A549 (cell line): ENCODE data around the gene EHD2. TPM values are rescaled to one million over a fixed set of nuclear protein-coding genes. Genes with fewer than 3 reads are reported as not detected.

ENCODE experiments used
- ATAC-seq, 2 experiments: fragments of 200-7000 bp in 1 of 2; fragments of >200 bp in 1 of 2; cut with Nextera tagmentation in 1 of 2; cut with Tn5 transposase in 1 of 2; 3 replicates each; pipeline versions ENCODE4 v1.8.0 to v1.9.1; 2018 to 2020; ENCODE audit warnings: mild to moderate bottlenecking in 1 of 2, moderate library complexity in 1 of 2
- CTCF ChIA-PET: fragments of 300-600 bp; sonication (Branson Sonifier 250); formaldehyde crosslinking; extraction: SDS; loops from one replicate; lab custom pipeline; 2021; ENCODE audit warnings: antibody characterized with exemption, inconsistent platforms; lab: Yijun Ruan, JAX
- POLR2A ChIA-PET: fragments of 350-600 bp; formaldehyde crosslinking; extraction: SDS; loops from one replicate; lab custom pipeline; 2021; ENCODE audit warnings: antibody characterized with exemption, inconsistent platforms; lab: Yijun Ruan, JAX
- DNase-seq, 2 experiments: peaks; one replicate each; pipeline versions ENCODE4 v3.0.0 to v3.0.0-alpha.2; 2011 to 2016; ENCODE audit warnings: low read depth in 1 of 2, low spot score in 1 of 2
- FAIRE-seq: peaks from 2 replicates; lab custom pipeline; 2011; peaks lifted over from hg19 to GRCh38; lab: Jason Lieb, UNC
- H3K27ac ChIP-seq, 2 experiments: fragments of >200 bp; sonication (Bioruptor Twin); formaldehyde crosslinking; 3 replicates each; pipeline ENCODE4 v1.5.1; 2016 to 2017
- H3K4me1 ChIP-seq: fragments of >200 bp; sonication (Bioruptor Twin); formaldehyde crosslinking; 3 replicates; pipeline ENCODE4 v1.6.1; 2016
- H3K4me2 ChIP-seq: fragments of >200 bp; sonication (Bioruptor Twin); formaldehyde crosslinking; 3 replicates; pipeline ENCODE4 v1.6.1; 2016
- H3K4me3 ChIP-seq: fragments of >200 bp; sonication (Bioruptor Twin); formaldehyde crosslinking; 3 replicates; pipeline ENCODE4 v1.5.1; 2016
- H3K9me3 ChIP-seq: fragments of >200 bp; sonication (Bioruptor Twin); formaldehyde crosslinking; 3 replicates; pipeline ENCODE4 v1.6.1; 2016
- ATOH8 ChIP-seq: fragments of 250-450 bp; sonication (Bioruptor Pico); IDR thresholded peaks from 2 replicates; pipeline ENCODE4 v1.5.0; 2020; ENCODE audit warnings: low read depth, mild to moderate bottlenecking, moderate library complexity
- BHLHE40 ChIP-seq: IDR thresholded peaks from 2 replicates; pipeline ENCODE4 v1.6.1; 2012; ENCODE audit warnings: low read depth, low read length, inconsistent platforms
- CBX2 ChIP-seq: fragments of 200-600 bp; sonication (generic); IDR thresholded peaks from 2 replicates; pipeline ENCODE4 v1.6.1; 2016; ENCODE audit warnings: low read depth, mild to moderate bottlenecking, borderline replicate concordance
- CBX8 ChIP-seq: fragments of 200-600 bp; sonication (generic); IDR thresholded peaks from 2 replicates; pipeline ENCODE4 v1.6.1; 2016
- CEBPB ChIP-seq, 2 experiments: fragments of >200 bp in 1 of 2; sonication (Bioruptor Twin) in 1 of 2; formaldehyde crosslinking in 1 of 2; IDR thresholded peaks; 2 replicates each; pipeline ENCODE4 v1.6.1; 2012 to 2016
- CHD4 ChIP-seq: fragments of 200-600 bp; sonication (generic); IDR thresholded peaks from 2 replicates; pipeline ENCODE4 v1.6.1; 2016; ENCODE audit warnings: antibody characterized with exemption, mild to moderate bottlenecking, borderline replicate concordance
- E2F6 ChIP-seq: IDR thresholded peaks from 2 replicates; pipeline ENCODE4 v1.6.1; 2012; ENCODE audit warnings: low read depth, borderline replicate concordance
- EHMT2 ChIP-seq: fragments of 200-600 bp; sonication (generic); IDR thresholded peaks from 2 replicates; pipeline ENCODE4 v1.6.1; 2016; ENCODE audit warnings: antibody characterized with exemption, low read depth, mild to moderate bottlenecking, moderate library complexity
- FOSL2 ChIP-seq, 2 experiments: fragments of 450-650 bp in 1 of 2; fragments of >200 bp in 1 of 2; sonication (Bioruptor Twin) in 1 of 2; formaldehyde crosslinking; IDR thresholded peaks; 2 replicates each; pipeline versions ENCODE4 v1.5.0 to v1.6.1; 2016 to 2020; ENCODE audit warnings: mild to moderate bottlenecking in 1 of 2, moderate library complexity in 1 of 2
- FOXS1 ChIP-seq: fragments of 250-450 bp; sonication (Bioruptor Pico); IDR thresholded peaks from 2 replicates; pipeline ENCODE4 v1.5.0; 2020; ENCODE audit warnings: mild to moderate bottlenecking, moderate library complexity
- HDAC2 ChIP-seq: fragments of 200-600 bp; sonication (generic); IDR thresholded peaks from 2 replicates; pipeline ENCODE4 v1.6.1; 2016
- JUN ChIP-seq, 2 experiments: fragments of >200 bp; sonication (Bioruptor Twin); formaldehyde crosslinking; IDR thresholded peaks; 2 replicates in 1 of 2; 3 replicates in 1 of 2; pipeline ENCODE4 v1.6.1; 2016 to 2017
- MAFK ChIP-seq: fragments of 450-650 bp; IDR thresholded peaks from 2 replicates; pipeline ENCODE4 v1.6.1; 2014; ENCODE audit not compliant: partially characterized antibody
- MAX ChIP-seq: IDR thresholded peaks from 2 replicates; pipeline ENCODE4 v1.6.1; 2012
- MAZ ChIP-seq: fragments of 150-350 bp; IDR thresholded peaks from 2 replicates; pipeline ENCODE4 v1.6.1; 2014; ENCODE audit warnings: antibody characterized with exemption, low read depth, low read length, borderline replicate concordance
- NPAS2 ChIP-seq: fragments of 250-450 bp; sonication (Bioruptor Pico); IDR thresholded peaks from 2 replicates; pipeline ENCODE4 v1.8.0; 2022; ENCODE audit warnings: mild to moderate bottlenecking, moderate library complexity, borderline replicate concordance
- NR3C1 ChIP-seq: fragments of >200 bp; sonication (Bioruptor Twin); formaldehyde crosslinking; IDR thresholded peaks from 3 replicates; pipeline ENCODE4 v1.6.1; 2017
- PBX3 ChIP-seq: IDR thresholded peaks from 2 replicates; pipeline ENCODE4 v1.6.1; 2012
- POLR2A ChIP-seq: IDR thresholded peaks from 2 replicates; pipeline ENCODE4 v1.6.1; 2012; ENCODE audit warnings: mild to moderate bottlenecking, low read length
- RCOR1 ChIP-seq: fragments of 150-350 bp; IDR thresholded peaks from 2 replicates; pipeline ENCODE4 v1.6.1; 2014; ENCODE audit warnings: antibody characterized with exemption, low read length, low read depth
- RFX5 ChIP-seq: fragments of 450-650 bp; IDR thresholded peaks from 2 replicates; pipeline ENCODE4 v1.7.1; 2014; ENCODE audit warnings: antibody characterized with exemption, mild to moderate bottlenecking, moderate library complexity
- RNF2 ChIP-seq: fragments of 200-600 bp; sonication (generic); IDR thresholded peaks from 2 replicates; pipeline ENCODE4 v1.6.1; 2016; ENCODE audit warnings: low read depth, mild to moderate bottlenecking, antibody characterized with exemption, moderate library complexity, borderline replicate concordance
- TFCP2L1 ChIP-seq: fragments of 250-450 bp; sonication (Bioruptor Pico); IDR thresholded peaks from 2 replicates; pipeline ENCODE4 v1.5.0; 2021; ENCODE audit warnings: mild to moderate bottlenecking
- USF2 ChIP-seq: fragments of 450-650 bp; IDR thresholded peaks from 2 replicates; pipeline ENCODE4 v1.6.1; 2014; ENCODE audit warnings: antibody characterized with exemption
- ZFP36 ChIP-seq: fragments of 450-650 bp; IDR thresholded peaks from 2 replicates; pipeline ENCODE4 v1.6.1; 2014; ENCODE audit warnings: borderline replicate concordance; ENCODE audit not compliant: partially characterized antibody
- WGBS: methylation state at CpG from one replicate; pipeline ENCODE4 v1.1.6; 2017; ENCODE audit errors: missing lambda C conversion rate; 5-methylcytosine and 5-hydroxymethylcytosine counted together
- polyA plus RNA-seq, 4 experiments: library from polyadenylated mRNA; depleted of rRNA in 3 of 4; stranded (reverse); fragments of >200 nt; fragmentation: RNase III in 1 of 4; extraction: RNeasy Plus Mini Kit Qiagen cat#74134 plus additional on column Dnase treatment in 1 of 4; gene quantifications; 2 replicates in 3 of 4; 3 replicates in 1 of 4; pipeline ENCODE4 v1.2.3, GENCODE V29; 2011 to 2017
- TF ChIP-seq, protein P1 (sequence below): fragments of >200 bp; sonication (Bioruptor Twin); formaldehyde crosslinking; IDR thresholded peaks from 2 replicates; pipeline ENCODE4 v1.6.1; 2016

The EHD2 gene
- polyA plus RNA-seq, 2 of the 4 experiments (the other 2 are of a cell fraction): 32.3 to 105 TPM

GRCh38 chr19:47671499-47671898, 41.7 kb upstream of the EHD2 start (continued):
- TF ChIP-seq HDAC2 (no peak), ATOH8 (CRISPR knock-in tag) (no peak), BHLHE40 (no peak), CBX2 (no peak)
- TF ChIP-seq, all 56 proteins: peak for 0

- Histone ChIP-seq H3K4me2 (no peak overlapping the region), H3K4me1 (peaks cover 2% of the 10 kb centered on the region; the same call in 1 of the 3 replicates), H3K27ac (no peak overlapping the region)
- no peak for ATAC-seq
- TF ChIP-seq ZFP36 (no peak), NR3C1 (no peak), E2F6 (no peak), FOXS1 (CRISPR knock-in tag) (no peak)
- TF ChIP-seq, protein P1, sequence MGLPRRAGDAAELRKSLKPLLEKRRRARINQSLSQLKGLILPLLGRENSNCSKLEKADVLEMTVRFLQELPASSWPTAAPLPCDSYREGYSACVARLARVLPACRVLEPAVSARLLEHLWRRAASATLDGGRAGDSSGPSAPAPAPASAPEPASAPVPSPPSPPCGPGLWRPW: no peak
- TF ChIP-seq, all 56 proteins: peak for 0
- DNase-seq: no peak
- WGBS: 97% methylated on average over 7 of the region's 7 CpGs
- no peaks in the 10 kb centered on the region for H3K9me3 ChIP-seq
- POLR2A ChIA-PET: no interaction called here
- FAIRE-seq: no peak
- no peak overlapping the region for H3K4me3 ChIP-seq
- CTCF ChIA-PET: interaction anchor here (0.6 to 1.2 kb wide), 2 partner anchors 18 to 20 kb away, joined by 3 read pairs; no protein-coding TSS in a partner anchor
Measured at GRCh38 chr19:47673426-47673825, 39.8 kb upstream of the EHD2 start.

DNA sequence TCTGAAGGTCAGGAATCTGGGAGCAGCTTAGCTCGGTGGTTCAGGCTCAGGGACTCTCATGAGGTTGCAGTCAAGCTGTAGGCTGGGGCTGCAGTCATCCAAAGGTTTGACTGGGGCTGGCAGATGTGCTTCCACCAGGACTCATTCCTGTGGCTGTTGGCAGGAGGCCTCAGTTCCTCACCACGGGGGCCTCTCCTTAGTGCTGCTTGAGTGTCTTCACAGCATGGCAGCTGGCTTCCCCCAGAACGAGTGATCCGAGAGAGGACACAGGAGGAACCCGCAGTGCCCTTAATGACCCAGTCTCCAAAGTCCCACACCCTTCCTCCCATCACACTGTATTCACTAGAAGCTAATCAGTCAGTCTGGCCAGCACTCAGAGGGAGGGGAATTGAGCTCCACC, 38.7 kb upstream of the EHD2 start:
- Histone ChIP-seq H3K4me1 (no peaks in the 10 kb centered on the region), H3K4me2 (no peak overlapping the region), H3K9me3 (no peaks in the 10 kb centered on the region), H3K27ac (no peak overlapping the region), H3K4me3 (no peak overlapping the region)
- 92% methylated on average over 5 of the region's 5 CpGs for WGBS
- ChIA-PET CTCF (interaction anchor here (0.8 to 1.7 kb wide), 6 partner anchors 14 to 191 kb away, joined by 3 to 5 read pairs (median 3); partner anchors contain the start of genes EHD2 and KPTN), POLR2A (no interaction called here)
- DNase-seq (no peak), FAIRE-seq (no peak), ATAC-seq (no peak)
- no peak for TF ChIP-seq CHD4
- no peak for TF ChIP-seq POLR2A
- no peak for TF ChIP-seq ZFP36
- TF ChIP-seq BHLHE40: no peak
- no peak for TF ChIP-seq MAX
- no peak for TF ChIP-seq CBX8
- TF ChIP-seq EHMT2: no peak
- no peak for TF ChIP-seq TFCP2L1 (CRISPR knock-in tag)
- no peak for TF ChIP-seq PBX3
- no peak for TF ChIP-seq RNF2
- TF ChIP-seq JUN (IDR thresholded peaks at IDR 0.05): no peak
- TF ChIP-seq MAFK: no peak
- no peak for TF ChIP-seq CEBPB (IDR thresholded peaks at IDR 0.05)
- no peak for TF ChIP-seq HDAC2
- no peak for TF ChIP-seq USF2
- TF ChIP-seq RFX5: no peak
- no peak for TF ChIP-seq RCOR1
- no peak for TF ChIP-seq NPAS2
- no peak for TF ChIP-seq FOSL2 (IDR thresholded peaks at IDR 0.05)
- no peak for TF ChIP-seq FOSL2 (CRISPR knock-in tag; IDR thresholded peaks at IDR 0.05)
- no peak for TF ChIP-seq MAZ
